Activated CD4-positive, CD25-positive, alpha-beta regulatory T cell treated with anti-CD3 and anti-CD28 coated beads, Interleukin-2, amount 50 U/mL, for 72 hours (primary cell): Measurements from ENCODE around the gene MRPL53.

Source experiments
- DNase-seq: peaks from one replicate; pipeline ENCODE4 v3.0.0; 2021

The MRPL53 gene

DNA sequence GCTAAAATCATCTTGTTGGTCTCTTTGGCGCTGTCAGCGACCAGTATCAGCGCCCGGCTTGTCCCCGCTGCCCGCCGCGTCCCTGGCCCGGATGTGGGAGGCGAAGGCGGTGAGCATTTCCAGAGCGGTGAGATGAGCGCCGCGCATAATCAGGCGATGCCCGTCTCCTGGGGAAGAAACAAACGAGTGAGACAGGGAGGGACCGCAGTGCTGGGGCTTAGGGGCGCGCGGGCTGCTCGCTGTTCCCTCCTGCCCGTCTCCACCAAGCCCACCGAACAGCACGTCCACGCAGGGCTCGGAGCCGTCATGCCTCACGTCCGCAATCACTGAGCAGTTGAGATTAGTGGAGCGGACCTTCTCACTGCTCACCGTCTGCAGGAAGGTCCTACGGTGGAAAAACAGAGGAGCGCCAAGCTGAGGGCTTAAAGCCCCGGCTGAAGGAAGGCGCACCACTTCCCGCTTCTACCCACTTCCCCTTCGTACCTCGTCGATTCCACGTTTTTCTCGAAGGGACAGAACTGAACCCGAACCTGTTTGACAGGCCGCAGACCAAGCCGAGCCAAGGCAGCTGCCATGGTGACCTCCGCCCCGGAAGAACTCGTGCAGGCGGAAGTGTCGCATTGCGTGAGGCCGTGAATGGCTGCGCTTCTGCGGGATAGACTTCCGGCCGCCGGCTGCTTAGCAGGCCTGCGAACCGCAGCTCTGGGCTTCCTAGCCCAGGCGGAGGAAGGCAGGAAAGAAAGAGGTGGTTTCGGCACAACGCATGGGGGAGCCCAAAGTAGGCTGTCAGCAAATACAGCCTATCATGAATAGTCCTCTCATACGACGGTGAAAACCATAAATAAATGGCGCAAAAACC is at the start of gene MRPL53:
Gene MRPL53 (minus strand): TSS at position 595 of the 859 bp plus-strand sequence. CDS start 20 bp downstream, at position 575.
- peak; percentile 98 for DNase-seq

DNA sequence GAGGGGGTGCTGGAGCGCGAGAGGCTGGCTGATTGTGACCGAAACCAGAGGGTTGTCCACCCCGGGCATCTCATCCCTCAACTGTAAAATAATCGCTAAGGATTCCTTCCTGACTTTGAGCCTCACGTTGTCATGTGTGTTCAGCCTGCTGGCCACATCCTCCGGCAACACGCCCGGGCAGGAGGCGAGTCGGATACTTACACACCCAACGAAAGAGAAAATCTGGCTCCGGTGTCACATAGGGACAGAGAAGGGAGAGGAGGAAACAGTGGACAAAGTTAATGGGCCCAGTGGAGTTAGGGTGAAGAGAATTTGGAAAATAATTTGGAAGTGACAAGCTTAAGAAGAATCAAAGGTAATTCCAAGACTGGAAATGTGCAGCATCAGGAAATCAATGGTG is 44.2 kb upstream of the MRPL53 start:
- DNase-seq = no peak

GRCh38 chr2:74515981-74516633 is 43.6 kb upstream of the MRPL53 start:
- peak; percentile 74 for DNase-seq

DNA sequence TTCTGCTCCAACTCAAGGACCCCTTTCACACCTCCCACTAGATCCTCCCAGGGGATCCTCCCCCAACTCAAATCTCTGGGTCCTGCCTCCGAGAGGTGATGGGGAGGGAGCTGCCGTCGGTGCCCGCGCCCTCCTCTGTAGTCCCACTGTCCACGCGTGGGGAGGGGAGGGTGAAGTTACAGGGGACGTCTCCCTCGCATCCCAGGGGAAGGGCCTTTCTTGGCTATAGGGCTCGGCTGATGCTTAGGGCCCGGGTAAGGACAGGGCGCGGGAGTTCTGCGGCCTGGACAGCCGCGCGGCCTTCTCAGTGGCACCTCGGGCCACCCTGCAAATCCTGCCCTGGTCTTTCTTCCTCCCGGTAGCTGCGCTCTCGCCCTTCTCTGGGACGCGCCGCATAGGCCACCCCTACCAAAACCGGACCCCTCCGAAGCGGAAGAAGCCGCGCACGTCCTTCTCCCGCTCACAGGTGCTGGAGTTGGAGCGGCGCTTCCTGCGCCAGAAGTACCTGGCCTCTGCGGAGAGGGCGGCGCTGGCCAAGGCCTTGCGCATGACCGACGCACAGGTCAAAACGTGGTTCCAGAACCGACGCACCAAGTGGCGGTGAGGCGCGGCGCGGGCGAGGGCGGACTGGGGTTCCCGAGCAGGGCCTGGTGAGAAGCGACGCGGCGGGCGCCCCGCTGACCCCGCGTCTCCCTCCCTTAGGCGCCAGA is 42.9 kb upstream of the MRPL53 start:
- no peak for DNase-seq

DNA sequence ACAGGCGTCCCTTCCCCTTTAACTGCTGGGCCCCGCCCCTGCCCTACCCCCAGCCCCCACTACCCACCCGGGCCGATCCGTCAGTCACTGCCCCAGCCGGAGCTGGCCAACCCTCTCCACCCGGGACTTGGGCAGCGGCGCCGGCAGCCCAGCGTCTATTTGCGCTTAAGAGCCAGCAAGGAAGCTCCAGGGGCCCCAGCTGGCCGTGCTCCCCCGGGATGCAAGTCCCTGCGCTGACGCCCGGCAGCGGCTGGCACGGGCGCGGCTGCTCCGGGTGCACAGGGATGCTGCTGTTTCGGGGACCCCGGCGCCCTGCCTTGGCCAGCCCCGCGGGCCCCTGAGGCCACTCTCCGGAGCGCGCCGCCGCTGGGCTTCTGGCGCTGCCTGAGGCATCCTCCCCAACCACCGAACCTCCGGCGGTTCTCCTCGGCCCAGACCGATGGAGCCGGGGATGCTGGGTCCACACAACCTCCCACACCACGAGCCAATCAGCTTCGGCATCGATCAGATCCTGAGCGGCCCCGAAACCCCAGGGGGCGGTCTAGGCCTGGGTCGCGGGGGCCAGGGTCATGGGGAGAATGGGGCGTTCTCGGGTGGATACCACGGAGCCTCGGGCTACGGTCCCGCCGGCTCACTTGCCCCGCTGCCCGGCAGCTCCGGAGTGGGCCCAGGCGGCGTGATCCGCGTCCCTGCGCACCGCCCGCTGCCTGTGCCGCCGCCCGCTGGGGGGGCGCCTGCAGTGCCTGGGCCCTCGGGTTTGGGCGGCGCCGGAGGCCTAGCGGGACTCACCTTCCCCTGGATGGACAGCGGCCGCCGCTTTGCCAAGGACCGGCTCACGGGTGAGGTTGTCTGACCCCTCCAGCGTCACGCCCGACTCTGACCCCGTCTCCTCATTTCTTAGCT is 42.1 kb upstream of the MRPL53 start, which contains the start of gene TLX2:
Gene TLX2 (plus strand): TSS at position 83 of the 903 bp plus-strand sequence. CDS start 357 bp downstream, at position 440.
- no peak for DNase-seq

DNA sequence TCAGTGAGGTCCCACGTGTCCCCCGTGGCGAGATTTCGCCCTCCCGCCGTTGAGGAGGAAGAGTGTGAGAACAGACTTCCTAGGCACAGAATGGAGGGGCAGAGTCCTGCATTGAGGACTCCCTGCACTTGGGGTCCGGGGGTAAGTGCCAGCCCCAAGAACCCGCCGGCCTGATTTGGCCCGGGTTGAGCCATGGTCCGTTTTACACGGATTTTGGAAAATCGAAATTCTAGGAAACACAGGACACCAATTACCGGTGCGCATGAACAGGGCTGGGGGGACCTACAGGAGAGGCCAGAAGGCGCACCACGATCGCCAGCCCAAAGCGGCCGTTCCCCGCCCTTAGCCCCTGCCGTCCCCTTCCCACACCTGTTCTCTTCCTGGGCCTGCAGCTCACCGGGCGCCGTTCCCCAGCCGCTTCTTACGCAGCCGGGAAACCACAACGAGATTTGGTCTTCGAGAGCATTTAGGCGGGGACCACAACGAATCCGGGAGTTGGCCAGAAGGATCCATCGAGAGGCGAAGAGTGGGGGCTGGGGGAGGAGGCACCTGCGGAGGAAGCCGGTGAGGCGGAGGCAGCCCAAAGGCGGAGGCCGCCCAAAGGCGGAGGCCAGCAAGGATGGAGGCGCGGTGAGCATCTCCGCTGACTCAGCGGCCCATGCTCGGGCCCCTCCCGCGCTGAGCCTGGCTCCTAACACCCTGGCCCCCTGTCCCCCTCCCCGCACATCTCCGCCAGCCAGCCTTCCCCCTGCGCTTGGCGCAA is 41.3 kb upstream of the MRPL53 start:
- DNase-seq = no peak

GRCh38 chr2:74512744-74513604 is 40.5 kb upstream of the MRPL53 start:
- DNase-seq = no peak

DNA sequence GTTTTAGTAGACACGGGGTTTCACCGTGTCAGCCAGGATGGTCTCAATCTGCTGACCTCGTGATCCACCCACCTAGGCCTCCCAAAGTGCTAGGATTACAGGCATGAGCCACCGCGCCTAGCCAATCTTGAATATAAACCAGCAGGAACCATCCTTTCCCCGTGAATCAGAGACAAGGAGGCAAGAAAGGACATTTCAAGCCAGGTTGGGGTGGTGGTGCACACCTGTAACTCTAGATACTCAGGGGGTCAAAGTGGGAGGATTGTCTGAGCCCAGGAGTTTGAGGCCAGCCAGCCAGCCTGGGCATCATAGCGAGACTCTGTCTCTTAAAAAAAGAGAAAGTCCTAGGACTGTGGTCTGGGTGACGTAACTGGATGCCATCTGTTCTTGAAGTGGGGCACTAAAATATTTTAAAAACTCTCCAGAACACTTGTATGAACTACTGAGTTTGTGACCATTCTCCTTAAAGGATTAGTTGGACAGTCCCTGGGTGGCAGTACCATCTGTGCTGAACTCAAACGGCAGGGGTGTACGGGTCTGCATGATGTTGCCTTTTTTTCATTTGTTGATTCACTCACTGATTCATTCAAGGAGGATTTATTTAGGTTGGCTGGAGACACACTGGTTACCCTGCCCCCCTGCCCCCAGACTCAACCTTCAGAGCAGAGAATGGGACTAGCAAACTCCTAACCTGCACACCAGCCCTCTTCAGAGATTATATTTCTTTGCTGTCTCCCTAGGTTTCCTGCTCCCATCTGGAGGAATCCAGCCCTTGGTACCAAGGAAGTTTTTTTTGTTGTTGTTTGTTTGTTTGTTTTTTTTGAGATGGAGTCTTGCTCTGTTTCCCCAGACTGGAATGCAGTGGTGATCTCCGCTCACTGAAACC is 38.9 kb upstream of the MRPL53 start:
- no peak for DNase-seq

DNA sequence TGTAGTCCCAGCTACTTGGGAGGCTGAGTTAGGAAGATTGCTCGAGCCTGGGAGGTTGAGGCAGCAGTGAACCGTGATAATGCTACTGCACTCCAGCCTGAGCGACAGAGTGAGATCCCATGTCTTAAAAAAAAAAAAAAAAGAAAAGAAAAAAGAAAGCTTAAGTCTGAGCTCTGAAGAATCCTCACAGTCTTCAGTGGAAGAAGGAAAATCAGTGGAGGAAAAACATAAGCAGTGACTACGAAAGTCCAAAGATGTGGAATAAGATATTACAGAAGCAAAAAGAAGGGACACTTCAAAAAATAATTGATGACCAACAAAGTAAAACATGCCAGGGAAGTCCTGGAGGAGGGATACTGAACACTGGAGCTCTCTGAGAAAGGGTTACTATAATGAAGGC is 37.8 kb upstream of the MRPL53 start:
- DNase-seq = no peak

DNA sequence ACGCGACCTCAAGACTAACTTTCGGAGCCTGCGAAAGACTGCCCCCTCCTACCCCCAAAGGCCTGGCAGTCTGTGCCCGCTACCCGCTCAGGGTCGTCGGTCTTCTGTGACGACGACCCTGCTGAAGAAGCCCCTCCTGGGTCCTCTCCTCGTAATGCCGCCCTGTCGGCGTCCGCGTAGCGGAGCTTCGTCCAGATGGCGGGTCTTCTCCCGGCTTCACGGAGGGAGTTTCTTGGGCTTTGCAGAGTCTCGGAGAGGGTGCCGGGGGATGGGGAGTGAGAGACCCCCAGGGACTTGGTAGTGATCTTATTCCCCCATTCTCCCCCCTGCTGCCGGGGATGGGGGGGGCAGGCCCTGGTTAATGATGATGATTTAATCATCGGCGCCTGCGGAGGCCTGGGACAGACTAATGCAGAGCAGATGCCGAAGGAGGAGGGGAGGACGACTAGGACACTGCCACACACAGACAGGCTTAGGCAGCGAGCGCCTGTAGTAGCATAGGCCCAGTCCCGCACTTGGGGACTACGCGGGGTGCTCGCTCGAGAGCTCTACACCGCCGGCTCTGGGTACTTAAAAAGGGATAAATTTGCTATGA is 35.5 kb upstream of the MRPL53 start:
- no peak for DNase-seq

DNA sequence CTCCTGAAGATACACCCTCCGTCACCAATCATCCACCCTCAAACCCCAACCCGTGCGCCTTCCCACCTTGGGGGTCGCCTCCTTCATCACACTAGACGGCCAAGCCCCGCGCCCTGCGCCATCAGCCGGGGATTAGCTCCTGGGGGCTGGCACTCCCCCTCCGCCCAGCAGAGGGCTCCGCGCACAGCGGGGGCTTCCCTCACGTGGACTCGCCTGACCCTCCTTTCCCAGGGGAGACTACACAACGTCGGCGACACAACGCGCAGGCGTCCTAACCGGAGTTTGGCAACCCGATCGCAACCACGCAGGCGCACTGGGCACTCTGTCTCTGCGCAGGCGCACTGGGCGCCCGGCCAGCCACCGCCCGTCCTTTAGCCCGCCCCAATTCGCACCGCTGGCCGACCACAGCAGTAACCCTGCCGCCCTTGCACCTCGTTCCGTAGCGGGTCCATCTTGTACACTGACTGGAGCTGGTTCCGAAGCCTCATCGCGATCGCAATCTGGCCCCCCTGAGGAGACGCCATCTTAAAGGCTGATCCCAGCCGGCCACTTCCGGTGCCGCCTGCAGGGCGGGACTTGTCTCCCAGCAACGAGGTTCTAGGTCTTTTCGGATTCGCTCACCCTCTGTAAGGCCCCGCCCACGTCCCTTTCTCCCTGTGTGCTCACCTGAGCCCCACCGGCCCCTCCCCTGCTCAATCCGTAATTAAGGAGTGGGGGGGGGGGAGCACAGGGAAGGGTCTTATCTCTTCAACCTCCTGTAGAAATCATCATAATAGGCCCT is 34.9 kb upstream of the MRPL53 start, which contains the start of gene PCGF1:
Gene PCGF1 (minus strand): TSS at position 551 of the 781 bp plus-strand sequence. CDS start 27 bp downstream, at position 524.
- DNase-seq = peak; percentile 99

DNA sequence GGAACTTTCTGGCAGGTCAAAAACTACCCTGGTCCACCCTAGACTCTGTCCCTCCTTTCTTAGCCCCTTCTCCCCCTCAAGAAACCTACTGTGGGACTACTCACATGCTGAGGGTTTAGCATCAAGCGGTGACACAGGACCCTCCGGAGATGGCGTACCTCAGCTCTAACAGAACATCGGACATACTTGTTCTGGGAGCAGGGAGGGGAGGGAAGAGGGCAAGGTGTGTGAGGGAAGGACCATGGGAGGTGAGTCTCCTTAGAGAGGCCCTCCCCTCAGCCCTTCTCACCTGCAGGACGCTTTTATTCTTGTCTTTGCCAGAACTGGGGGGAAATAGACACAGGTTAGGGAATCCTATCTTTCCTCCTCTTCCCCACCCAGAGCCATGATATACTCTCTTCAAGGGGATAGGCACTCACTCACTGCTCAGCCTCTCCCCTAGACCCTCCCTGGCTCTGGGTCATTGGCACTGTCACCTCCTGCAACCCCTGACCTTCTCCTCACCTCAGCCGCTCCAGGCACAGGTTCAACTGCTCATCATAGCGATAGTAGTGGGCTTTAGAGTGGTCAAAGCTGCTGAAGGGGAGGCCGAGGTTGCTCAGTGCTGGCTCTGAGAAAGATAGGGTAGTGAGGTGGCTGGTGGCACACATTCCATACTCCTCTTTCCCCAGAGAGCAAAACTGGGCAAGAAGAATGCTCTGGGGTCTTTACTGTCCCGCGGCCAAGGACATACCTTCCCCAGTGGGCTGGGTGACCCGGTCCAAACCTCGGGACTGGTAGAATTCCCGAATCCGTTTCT is 33.2 kb upstream of the MRPL53 start:
- DNase-seq = no peak

DNA sequence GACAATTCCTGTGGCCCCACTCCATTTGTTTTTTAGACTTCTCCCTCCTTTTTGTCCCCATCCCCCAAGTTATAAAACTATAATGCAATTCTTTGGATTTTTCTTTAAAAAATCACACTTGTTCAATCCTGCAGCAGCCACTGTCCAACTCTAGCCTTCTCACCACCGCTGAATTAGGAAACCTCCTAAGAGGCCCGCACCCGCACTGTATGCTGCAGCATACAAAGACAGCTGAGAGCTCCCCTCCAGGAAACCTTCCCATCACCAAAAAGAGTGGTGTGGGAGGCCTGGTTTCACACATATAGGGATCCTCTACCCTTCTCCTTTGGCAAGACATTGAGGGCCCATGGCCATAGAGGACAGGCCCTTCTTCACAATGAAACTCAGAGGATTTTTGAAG is 32.1 kb upstream of the MRPL53 start:
- DNase-seq = no peak

GRCh38 chr2:74503506-74504475 is 31.3 kb upstream of the MRPL53 start:
- no peak for DNase-seq

DNA sequence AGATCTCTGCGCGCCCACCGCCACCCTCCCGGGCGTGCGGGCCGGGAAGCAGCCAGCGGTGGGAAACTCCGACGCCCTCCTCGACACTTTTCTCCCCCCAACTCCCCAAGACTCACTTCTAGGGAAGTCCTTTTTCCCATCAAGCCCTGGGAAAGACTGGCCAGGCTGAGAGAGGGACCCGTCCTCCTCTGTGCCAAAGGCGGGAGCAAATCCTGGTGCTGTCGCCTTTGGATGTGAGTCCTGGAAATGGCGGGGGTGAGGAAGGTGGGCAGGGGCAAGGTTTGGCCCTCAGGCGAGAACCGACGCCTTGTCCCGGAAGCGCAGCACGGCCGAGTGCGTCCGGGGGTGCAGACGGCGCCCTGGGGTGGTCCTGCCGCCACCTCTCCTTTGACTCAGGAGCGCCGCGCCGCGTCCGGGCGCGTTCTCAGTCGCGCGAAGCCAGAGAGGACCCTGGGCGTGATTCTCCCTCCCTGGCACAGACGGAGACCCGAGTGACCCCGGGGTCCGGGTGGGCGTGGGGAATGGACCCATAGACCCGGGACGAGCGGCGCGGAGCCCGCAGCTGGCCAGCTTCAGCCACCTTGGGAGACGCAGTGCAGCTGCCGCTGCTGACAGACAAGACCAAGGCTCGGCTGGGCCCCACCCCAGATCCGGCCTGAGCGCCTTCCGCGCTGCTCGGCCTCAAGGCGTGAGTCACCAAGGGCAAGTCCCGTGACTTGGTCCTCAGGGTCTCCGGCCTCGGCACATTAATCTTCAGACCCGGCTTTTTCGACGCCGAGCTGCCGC is 30.4 kb upstream of the MRPL53 start:
- peak; percentile 62 for DNase-seq
